Activated CD8-positive, alpha-beta memory T cell treated with anti-CD3 and anti-CD28 coated beads for 36 hours (primary cell): Measurements from ENCODE around the gene VPS26A. TPM values are rescaled to one million over a fixed set of nuclear protein-coding genes. Genes with fewer than 3 reads are reported as not detected.

Experiments
- CTCF ChIA-PET: fragments of 350-600 bp; sonication (Branson Sonifier 250); formaldehyde crosslinking; loops from one replicate; lab custom pipeline; 2021; ENCODE audit warnings: antibody characterized with exemption; lab: Charles Lee
- POLR2A ChIA-PET: fragments of 350-600 bp; sonication (Branson Sonifier 250); formaldehyde crosslinking; loops from one replicate; lab custom pipeline; 2021; ENCODE audit warnings: antibody characterized with exemption; lab: Charles Lee
- total RNA-seq, 2 experiments: library from RNA; stranded (reverse); gene quantifications; one replicate each; pipeline ENCODE4 v1.2.3, GENCODE V29; 2021

VPS26A gene
- total RNA-seq, 2 experiments from 2014 or later: 41.5 to 47.4 TPM

DNA sequence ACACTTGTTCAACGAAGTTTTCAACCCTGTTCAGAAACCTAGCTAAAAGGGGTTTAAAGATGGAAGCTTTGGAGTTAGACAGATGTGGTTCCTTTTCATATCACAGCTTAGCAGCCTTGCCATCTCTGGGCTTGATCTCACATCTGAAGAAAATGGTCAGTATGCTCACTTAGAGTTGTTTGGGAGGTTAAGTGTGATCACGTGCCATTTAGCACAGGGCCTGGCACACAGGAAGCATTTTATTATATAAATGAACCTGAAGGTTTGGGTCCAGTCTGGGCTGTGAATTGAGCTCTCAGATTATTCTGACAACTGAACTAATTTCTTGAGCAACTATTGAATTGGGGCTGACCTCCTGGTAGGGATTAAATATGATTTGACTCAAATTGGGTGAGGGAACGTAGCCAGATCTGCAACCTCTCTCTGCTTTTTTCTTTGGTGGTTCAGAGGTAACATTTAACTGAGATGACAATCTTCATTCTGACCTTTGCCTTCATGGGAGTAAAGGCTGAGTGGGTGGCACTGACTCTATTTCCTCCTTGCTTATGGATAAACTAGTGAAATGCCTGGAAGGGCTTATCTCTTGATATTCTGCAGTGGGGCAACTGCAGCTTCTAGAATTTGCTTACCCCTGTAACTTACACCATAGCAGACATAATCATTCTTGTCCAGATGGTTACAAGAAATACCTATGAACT lies 86.0 kb downstream of the VPS26A start:
- CTCF ChIA-PET: no interaction called here

DNA sequence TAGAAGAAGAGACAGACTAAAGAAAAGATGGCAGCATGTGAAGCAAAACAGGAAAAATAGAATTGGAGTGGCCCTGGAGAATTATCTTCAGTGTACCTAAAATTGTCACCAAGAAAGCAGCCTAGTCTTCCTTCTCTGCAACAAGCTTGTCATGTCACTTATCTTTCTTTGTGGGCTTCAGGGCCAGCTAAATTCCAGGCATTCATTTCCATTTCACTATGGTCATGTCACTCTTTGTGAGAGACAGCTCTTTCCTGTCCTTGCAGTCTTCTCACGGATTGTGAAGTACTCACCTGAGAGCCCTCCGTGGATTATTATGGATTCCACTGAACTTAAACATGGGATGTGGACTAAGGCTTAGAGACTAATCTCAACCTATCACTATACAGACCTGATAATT lies 87.1 kb downstream of the VPS26A start:
- ChIA-PET CTCF (interaction anchor here (0.6 kb wide), 1 partner anchor 956 kb away, joined by 3 read pairs; no protein-coding TSS in a partner anchor), POLR2A (no interaction called here)

More for the DNA sequence above, 86.0 kb downstream of the VPS26A start:
- POLR2A ChIA-PET: no interaction called here

DNA sequence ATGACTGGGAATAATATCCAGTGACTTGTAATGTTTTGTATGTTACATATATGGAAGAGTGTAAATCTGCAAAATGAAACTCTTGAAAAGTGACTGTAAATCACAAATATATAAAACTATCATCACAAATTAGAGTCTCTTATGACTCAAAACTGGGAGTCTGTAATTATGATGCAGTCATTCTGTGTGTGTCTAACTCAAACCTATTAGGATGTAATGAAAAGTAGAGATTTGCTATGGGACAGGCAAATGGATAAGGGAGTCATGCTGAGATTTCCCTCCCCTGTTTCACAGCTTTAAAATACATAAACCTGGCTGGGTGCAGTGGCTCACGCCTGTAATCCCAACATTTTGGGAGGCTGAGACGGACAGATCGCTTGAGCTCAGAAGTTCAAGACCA lies 87.5 kb downstream of the VPS26A start:
- ChIA-PET CTCF (interaction anchor here (0.8 kb wide), 1 partner anchor 9 kb away, joined by 3 read pairs; the partner anchor contains the start of gene HKDC1), POLR2A (no interaction called here)

DNA sequence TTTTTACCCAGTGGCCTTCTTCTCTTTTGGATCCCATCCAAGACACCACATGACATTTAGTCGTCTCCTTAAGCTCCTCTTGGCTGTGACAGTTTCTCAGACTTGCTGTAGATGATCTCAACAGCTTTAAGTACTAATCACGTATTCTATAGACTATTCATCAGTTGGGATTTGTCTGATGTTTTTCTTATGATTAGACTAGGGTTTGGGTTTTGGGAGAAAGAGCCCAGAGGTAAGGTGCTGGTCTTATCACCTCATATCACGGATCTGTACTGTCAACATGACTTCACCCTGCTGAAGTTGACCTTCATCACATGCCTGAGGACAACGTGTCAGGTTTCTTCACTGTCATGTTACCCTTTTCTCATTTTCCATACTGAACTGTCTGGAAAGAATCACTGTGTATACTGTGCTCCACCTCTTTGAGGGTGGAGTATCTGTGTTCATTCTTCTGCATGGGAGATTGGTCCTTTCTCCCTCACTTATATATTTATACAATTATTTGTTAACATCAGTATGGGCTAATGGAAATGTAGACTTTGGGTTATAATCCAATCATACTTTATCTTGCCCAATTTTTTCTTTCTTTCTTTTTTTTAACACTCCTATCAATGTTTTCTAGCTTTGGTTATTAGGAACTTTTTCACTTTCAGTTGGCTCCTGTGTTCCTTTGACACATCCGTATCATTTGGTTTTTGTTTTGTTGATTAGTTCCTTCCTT lies 89.8 kb downstream of the VPS26A start:
- ChIA-PET CTCF (no interaction called here), POLR2A (no interaction called here)

DNA sequence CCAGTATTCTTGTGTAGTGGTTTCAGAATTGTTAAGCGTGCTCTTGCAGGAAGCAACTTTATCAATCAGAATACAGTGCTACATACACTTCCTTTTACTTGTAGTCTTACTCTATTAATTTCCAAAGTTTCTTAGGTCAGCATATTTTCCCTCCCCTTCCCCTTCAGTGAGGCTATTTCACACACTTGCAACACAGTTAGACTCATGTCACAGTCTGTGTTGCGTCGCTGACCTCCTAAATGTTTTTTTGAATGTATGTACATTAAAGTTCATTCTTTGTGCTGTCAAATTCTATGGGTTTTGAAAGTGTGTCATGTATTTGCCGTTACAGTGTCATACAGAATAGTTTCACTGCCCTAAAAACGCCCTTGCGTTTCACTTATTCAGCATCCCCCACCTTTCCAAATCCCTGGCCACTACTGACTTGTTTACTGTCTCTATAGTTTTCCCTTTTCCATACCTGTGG lies 90.7 kb downstream of the VPS26A start:
- CTCF ChIA-PET: interaction anchor here (0.6 kb wide), 1 partner anchor 19 kb away, joined by 5 read pairs; no protein-coding TSS in a partner anchor

DNA sequence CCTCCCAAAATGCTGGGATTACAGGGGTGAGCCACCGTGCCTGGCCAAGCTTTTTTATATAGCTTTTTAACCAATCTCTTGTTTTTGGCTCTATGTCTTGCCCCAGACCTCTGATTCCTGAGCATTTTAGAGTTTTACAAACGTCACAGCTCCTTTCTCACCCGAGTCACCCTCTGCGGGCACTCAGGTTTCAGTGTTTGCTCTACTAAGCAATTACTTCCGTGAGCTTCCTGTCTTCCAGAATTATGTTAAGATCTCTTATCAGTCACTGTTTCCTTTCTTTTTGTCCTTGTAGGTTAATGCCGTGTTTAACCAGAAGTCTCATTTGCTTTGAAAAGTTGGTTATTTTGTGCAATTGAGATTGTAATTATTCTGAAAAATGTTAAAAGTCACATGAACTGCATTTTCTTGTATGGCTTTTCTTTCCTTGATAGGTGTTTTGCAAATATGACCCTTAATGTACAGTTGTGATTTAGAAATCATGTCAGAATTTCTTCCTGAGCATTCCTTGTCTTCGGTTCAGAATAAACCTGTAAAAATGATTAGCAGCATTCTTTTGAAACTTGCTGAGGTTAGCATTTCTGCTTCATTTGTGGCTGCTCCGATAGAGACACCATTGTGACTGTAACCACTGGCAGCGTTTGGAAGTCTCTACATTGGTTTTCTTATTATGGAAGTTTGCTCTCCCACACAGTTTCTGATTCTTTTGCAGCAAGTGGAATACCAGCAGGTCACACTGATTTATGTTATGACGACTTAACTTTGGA lies 91.6 kb downstream of the VPS26A start:
- POLR2A ChIA-PET: interaction anchor here (0.6 to 0.9 kb wide), 2 partner anchors 11 to 12 kb away, joined by 5 read pairs; no protein-coding TSS in a partner anchor
- CTCF ChIA-PET: interaction anchor here (0.6 kb wide), 1 partner anchor 18 kb away, joined by 5 read pairs; no protein-coding TSS in a partner anchor

More for the DNA sequence above, 90.7 kb downstream of the VPS26A start:
- POLR2A ChIA-PET: interaction anchor here (0.6 to 0.9 kb wide), 2 partner anchors 10 to 12 kb away, joined by 5 read pairs; no protein-coding TSS in a partner anchor

DNA sequence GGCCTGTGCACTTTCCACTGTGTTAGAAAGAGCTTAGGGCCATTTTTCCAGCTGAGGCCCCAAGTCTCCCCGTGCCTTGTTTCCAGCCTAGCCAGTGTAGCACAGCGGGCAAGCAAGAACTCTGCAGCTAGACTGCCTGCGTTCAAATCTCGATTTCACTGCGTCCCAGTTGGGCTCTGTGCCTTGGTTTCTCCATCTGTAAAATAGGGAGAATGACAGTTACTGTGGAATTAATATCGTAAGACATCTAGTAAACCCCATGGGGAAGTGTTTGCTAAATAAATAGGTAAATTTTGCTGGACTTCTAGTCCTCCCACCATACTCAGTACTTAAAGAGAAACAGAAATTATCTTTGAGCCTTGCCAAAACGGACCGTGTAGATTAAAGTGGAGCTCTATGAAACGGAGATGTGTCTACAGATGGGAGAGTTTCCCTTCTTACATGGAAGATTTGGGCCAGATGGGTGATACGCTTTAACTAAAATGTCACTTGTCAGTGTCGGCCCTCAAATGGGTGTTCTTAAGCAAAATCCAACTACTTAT lies 92.7 kb downstream of the VPS26A start:
- ChIA-PET CTCF (interaction anchor here (1.5 kb wide), 1 partner anchor 12 kb away, joined by 4 read pairs; no protein-coding TSS in a partner anchor), POLR2A (no interaction called here)

DNA sequence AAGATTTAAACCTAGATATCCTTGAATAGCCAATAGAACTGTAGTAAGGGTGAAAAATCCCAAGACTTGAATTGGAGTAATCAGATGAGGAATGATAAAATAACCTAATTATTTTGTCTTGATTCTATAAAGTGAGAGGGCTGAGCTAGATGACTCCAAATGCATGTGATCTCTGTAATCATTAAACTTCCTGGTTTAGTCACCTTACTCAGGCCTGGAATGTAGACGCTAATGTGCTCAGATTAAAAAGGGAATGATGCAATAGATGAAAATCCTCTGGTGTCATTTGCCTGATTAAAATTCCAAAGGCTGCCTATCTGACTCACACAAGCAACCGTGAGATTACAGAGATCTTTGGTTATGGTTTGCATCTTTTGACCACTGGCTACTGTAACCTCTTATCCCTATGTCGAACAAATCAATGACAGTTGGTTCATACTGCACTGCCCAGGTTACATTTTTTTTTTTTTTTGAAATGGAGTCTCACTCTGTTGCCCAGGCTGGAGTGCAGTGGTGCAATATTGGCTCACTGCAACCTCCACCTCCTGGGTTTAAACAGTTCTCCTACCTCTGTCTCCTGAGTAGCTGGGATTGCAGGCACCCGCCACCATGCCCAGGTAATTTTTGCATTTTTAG lies 93.3 kb downstream of the VPS26A start:
- POLR2A ChIA-PET: no interaction called here
- CTCF ChIA-PET: interaction anchor here (1.5 kb wide), 1 partner anchor 13 kb away, joined by 4 read pairs; no protein-coding TSS in a partner anchor

DNA sequence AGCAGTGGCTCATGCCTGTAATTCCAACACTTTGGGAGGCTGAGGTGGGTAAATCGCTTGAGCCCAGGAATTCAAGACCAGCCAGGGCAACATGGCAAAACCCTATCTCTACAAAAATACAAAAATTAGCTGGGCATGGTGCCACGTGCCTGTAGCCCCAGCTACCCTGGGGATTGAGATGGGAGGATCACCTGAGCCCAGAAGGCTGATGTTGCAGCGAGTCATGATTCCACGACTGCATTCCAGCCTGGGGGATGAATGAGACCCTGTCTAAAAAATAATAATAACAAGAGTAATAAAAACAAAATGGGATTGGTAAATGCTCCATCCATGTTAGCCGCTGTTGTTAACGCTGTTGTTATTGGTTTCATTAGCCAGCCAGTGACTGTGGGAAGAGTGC lies 94.9 kb downstream of the VPS26A start:
- CTCF ChIA-PET: no interaction called here
- POLR2A ChIA-PET: no interaction called here

DNA sequence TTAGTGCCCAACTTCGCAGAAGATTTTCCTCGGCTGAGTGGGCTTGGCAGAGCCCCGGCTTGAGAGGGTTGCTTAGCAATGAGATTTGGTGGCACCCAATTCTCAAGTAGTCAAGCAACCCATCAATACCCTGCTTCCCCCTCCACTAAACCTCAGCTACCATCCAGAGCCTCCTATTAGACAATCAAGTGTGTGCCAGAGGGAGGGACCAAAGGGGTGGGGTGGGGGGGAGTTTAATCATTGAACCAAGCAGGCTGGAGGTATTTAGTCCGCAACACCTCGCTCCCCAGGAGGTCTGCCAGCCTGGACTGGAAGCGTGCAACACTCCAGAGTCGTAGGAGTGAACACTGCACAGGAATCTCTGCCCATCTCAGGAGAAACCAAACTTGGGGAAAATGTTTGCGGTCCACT lies 96.1 kb downstream of the VPS26A start, which contains the start of gene HKDC1:
Gene HKDC1, plus strand, starts transcription at position 292 of the 411 bp plus-strand sequence. Its CDS starts 104 bp downstream, at position 396.
- ChIA-PET CTCF (interaction anchor here (1.0 kb wide), 1 partner anchor 8 kb away, joined by 3 read pairs; no protein-coding TSS in a partner anchor), POLR2A (no interaction called here)

DNA sequence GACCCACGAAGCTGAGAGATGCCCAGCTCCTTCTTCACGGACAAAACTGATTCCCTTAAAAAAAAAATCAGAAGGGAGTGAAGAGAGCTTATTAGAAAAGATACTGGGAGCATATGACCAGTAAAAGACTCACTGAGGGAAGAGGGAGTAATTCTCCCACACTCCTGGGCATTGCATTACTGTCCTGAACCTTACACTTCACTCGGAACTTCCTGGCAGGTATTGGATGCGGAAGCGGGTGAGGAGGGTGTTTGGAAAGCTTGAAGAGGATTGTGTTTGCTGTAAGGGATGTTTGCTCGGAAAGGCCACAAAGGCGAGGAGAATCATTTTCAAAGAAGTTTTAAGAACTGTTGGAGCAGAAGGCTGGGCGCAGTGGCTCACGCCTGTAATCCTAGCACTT lies 96.5 kb downstream of the VPS26A start:
- ChIA-PET POLR2A (no interaction called here), CTCF (interaction anchor here (1.0 kb wide), 1 partner anchor 9 kb away, joined by 3 read pairs; no protein-coding TSS in a partner anchor)

Other genes with a start within 250 kb of the VPS26A start
- gene DDX50, start 222.9 kb upstream of the VPS26A start, total RNA-seq: 10 to 100 TPM; 55.5 to 60.1 TPM
- gene DDX21, start 168.0 kb upstream of the VPS26A start, total RNA-seq: 100 to 1,000 TPM; 287 to 290 TPM
- gene KIFBP, start 135.4 kb upstream of the VPS26A start, total RNA-seq: 10 to 100 TPM; 21.4 TPM
- 100 to 1,000 TPM; 661 to 673 TPM for gene SRGN, start 36.1 kb upstream of the VPS26A start, total RNA-seq
- 10 to 100 TPM; 53.6 TPM for gene SUPV3L1, start 56.1 kb downstream of the VPS26A start, total RNA-seq
- gene HKDC1, start 96.2 kb downstream of the VPS26A start, total RNA-seq: not detected
- gene HK1, start 154.3 kb downstream of the VPS26A start, total RNA-seq: 100 to 1,000 TPM; 238 TPM